HepG2 (cell line): ENCODE results near the gene SH3PXD2A.

Experiments used
- BCL3 ChIP-seq: sonication (generic); formaldehyde crosslinking; IDR thresholded peaks from 2 replicates; pipeline ENCODE4 v1.5.1; 2020; ENCODE audit warnings: mild to moderate bottlenecking, missing genetic modification reagents, moderate library complexity
- POLR2A ChIP-seq, 2 experiments: IDR thresholded peaks; 2 replicates each; pipeline ENCODE4 v1.6.1; 2011; ENCODE audit warnings: low read depth in 2 of 2, low read length in 2 of 2, mild to moderate bottlenecking in 1 of 2, moderate library complexity in 1 of 2; ENCODE audit not compliant: insufficient read depth in 1 of 2
- POLR2AphosphoS5 ChIP-seq: IDR thresholded peaks from 2 replicates; pipeline ENCODE4 v1.6.1; 2012; ENCODE audit warnings: low read depth, low read length
- SMC3 ChIP-seq: IDR thresholded peaks from 2 replicates; pipeline ENCODE4 v1.6.1; 2011; ENCODE audit warnings: low read length, improper control_type of control experiment
- TEAD3 ChIP-seq: optimal IDR thresholded peaks from 2 replicates; pipeline ENCODE3; 2016; ENCODE audit warnings: borderline replicate concordance

DNA sequence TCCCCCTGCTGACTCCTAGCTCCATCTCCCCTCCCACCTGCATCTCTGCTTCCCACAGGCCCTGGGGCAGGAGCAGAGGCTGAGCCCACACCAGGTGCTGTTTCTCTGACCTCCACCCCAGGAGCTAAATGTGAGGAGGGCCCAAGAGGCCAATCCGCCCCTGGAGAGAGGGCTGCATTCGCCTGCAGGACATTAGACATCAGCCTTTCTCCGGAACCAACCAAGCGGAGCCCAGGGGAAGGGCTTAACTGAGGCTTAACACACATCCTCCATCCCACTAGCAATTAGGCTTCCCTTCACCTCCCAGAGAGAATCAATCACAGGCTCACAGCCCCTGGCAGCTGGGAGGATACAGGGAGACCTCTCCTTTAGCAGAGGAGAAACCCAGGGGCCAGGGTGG lies 50.5 kb downstream of the SH3PXD2A start:
- TF ChIP-seq SMC3 (no peak), TEAD3 (no peak), POLR2AphosphoS5 (no peak), POLR2A (IDR thresholded peaks at IDR 0.05; ENCODE audit: insufficient read depth in 1 of 2, low read depth in 2 of 2, low read length in 2 of 2) (no peak), BCL3 (CRISPR knock-in tag) (no peak)
